ENCODE results near the gene STIP1.

DNA sequence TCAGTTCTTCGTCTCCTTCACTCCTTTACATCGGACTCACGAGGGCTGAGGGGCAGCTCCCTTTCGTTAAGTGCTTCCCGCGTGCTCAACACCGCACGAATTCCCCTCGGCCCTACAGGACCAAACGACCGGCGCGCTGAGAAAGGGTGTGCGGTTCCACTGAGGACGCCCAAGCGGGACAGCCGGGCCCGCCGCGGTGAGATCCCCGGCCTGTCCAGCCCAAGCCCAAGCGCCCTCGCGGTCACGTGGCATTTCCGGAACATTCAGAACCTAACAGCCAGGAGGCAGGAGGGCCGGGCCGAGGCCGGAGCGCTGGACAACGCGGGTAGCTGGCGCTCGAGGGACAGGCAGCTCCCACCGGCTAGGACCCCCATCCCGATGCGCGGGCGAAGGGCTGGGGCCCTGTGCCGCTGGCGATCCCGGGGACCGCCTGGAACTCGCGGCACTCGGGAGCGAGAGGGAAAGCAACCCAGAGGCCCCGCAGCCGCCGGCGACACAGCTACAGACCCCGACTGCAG is 737 bp upstream of the STIP1 start:
- TF ChIP-seq, protein P1, sequence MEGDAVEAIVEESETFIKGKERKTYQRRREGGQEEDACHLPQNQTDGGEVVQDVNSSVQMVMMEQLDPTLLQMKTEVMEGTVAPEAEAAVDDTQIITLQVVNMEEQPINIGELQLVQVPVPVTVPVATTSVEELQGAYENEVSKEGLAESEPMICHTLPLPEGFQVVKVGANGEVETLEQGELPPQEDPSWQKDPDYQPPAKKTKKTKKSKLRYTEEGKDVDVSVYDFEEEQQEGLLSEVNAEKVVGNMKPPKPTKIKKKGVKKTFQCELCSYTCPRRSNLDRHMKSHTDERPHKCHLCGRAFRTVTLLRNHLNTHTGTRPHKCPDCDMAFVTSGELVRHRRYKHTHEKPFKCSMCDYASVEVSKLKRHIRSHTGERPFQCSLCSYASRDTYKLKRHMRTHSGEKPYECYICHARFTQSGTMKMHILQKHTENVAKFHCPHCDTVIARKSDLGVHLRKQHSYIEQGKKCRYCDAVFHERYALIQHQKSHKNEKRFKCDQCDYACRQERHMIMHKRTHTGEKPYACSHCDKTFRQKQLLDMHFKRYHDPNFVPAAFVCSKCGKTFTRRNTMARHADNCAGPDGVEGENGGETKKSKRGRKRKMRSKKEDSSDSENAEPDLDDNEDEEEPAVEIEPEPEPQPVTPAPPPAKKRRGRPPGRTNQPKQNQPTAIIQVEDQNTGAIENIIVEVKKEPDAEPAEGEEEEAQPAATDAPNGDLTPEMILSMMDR (conservative IDR thresholded peaks at IDR 0.05; ENCODE audit: low read depth, low read length), result no peak
- TF ChIP-seq EZH2 (IDR thresholded peaks at IDR 0.05; ENCODE audit: low read length, unreplicated experiment), result no peak
